ENCODE results near the gene MACF1.
"Not testable (repeated sequence)": the region's sequence is repeated elsewhere in the genome, so short reads cannot be mapped to it uniquely, and the experiment has no call there.

DNA sequence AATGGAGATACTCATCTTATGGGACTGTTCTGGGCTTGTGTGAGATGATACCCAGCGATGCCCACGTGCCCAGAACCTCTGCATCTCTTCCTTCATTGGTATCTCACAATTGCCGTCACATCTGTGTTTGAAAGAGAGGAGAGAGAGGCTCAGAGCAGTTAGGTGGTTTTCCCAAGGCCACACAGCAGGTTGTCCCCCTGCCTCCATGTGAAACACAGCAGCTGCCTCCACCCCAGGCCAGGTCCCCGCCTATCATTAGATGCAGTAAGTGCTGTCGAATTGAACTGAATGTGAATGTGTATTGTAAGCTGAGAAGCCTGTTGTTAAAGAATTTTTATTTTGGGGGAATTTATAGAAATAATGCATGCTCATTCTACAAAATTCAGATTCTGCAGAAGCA lies 292.0 kb downstream of the MACF1 start:
- TF ChIP-seq, protein P1, sequence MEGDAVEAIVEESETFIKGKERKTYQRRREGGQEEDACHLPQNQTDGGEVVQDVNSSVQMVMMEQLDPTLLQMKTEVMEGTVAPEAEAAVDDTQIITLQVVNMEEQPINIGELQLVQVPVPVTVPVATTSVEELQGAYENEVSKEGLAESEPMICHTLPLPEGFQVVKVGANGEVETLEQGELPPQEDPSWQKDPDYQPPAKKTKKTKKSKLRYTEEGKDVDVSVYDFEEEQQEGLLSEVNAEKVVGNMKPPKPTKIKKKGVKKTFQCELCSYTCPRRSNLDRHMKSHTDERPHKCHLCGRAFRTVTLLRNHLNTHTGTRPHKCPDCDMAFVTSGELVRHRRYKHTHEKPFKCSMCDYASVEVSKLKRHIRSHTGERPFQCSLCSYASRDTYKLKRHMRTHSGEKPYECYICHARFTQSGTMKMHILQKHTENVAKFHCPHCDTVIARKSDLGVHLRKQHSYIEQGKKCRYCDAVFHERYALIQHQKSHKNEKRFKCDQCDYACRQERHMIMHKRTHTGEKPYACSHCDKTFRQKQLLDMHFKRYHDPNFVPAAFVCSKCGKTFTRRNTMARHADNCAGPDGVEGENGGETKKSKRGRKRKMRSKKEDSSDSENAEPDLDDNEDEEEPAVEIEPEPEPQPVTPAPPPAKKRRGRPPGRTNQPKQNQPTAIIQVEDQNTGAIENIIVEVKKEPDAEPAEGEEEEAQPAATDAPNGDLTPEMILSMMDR (IDR thresholded peaks at IDR 0.05), result not testable (repeated sequence)
- not testable (repeated sequence) for TF ChIP-seq EP300 (IDR thresholded peaks at IDR 0.05); POLR2A (IDR thresholded peaks at IDR 0.05; ENCODE audit: low read depth); POLR2AphosphoS5 (IDR thresholded peaks at IDR 0.05)

Measured in esophagus muscularis mucosa (tissue), 4 donors.